ENCODE results near the gene RIPPLY3.

The RIPPLY3 gene

GRCh38 chr21:36968414-36968813 is 38.1 kb upstream of the RIPPLY3 start:
- Histone ChIP-seq H3K9me3 (ENCODE audit: insufficient read depth, low read depth, low read length) (no peaks in the 10 kb centered on the region), H3F3A (ENCODE audit: low read depth) (peaks cover 6% of the 10 kb centered on the region), H3K36me3 (ENCODE audit: insufficient read depth, low read length) (no peaks in the 10 kb centered on the region), H2AFZ (ENCODE audit: low read length) (no peak overlapping the region), H3K79me2 (ENCODE audit: insufficient read depth, low read length) (peaks cover 18% of the 10 kb centered on the region; the same call in 1 of the 2 replicates), H3K9me2 (replicated peaks; ENCODE audit: low read depth, low read length) (no peaks in the 10 kb centered on the region), H4K20me1 (ENCODE audit: insufficient read depth, low read length, poor library complexity, severe bottlenecking) (no peaks in the 10 kb centered on the region), H3K9ac (ENCODE audit: low read depth, low read length, poor library complexity, severe bottlenecking) (no peak overlapping the region), H3K4me3 (ENCODE audit: low read length, poor library complexity, severe bottlenecking) (no peak overlapping the region), H3K27me3 (ENCODE audit: insufficient read depth, low read length, poor library complexity, severe bottlenecking) (no peaks in the 10 kb centered on the region), H3K4me1 (ENCODE audit: insufficient read depth, low read length, poor library complexity, severe bottlenecking) (peaks cover 25% of the 10 kb centered on the region), H3K4me2 (ENCODE audit: low read depth, low read length, poor library complexity, severe bottlenecking) (no peak overlapping the region)
- TF ChIP-seq CTCF (conservative IDR thresholded peaks at IDR 0.05; ENCODE audit: low read length) (no peak), EZH2phosphoT487 (IDR thresholded peaks at IDR 0.05; ENCODE audit: borderline replicate concordance) (no peak)

- Histone ChIP-seq H3K4me3 (ENCODE audit: low read length, poor library complexity, severe bottlenecking) (no peak overlapping the region), H3K9ac (ENCODE audit: low read depth, low read length, poor library complexity, severe bottlenecking) (no peak overlapping the region), H3K27me3 (ENCODE audit: insufficient read depth, low read length, poor library complexity, severe bottlenecking) (no peaks in the 10 kb centered on the region), H3K9me3 (ENCODE audit: insufficient read depth, low read depth, low read length) (no peaks in the 10 kb centered on the region), H3K4me2 (ENCODE audit: low read depth, low read length, poor library complexity, severe bottlenecking) (no peak overlapping the region), H3K79me2 (ENCODE audit: insufficient read depth, low read length) (peaks cover 18% of the 10 kb centered on the region; the same call in 1 of the 2 replicates), H3F3A (ENCODE audit: low read depth) (peaks cover 6% of the 10 kb centered on the region), H3K36me3 (ENCODE audit: insufficient read depth, low read length) (no peaks in the 10 kb centered on the region), H3K4me1 (ENCODE audit: insufficient read depth, low read length, poor library complexity, severe bottlenecking) (peaks cover 25% of the 10 kb centered on the region), H3K9me2 (replicated peaks; ENCODE audit: low read depth, low read length) (no peaks in the 10 kb centered on the region), H2AFZ (ENCODE audit: low read length) (no peak overlapping the region), H4K20me1 (ENCODE audit: insufficient read depth, low read length, poor library complexity, severe bottlenecking) (no peaks in the 10 kb centered on the region)
- TF ChIP-seq EZH2phosphoT487 (IDR thresholded peaks at IDR 0.05; ENCODE audit: borderline replicate concordance) = no peak
- no peak for TF ChIP-seq CTCF (conservative IDR thresholded peaks at IDR 0.05; ENCODE audit: low read length)
Observed at GRCh38 chr21:36968976-36969375, 37.5 kb upstream of the RIPPLY3 start.

GRCh38 chr21:36973986-36974850 is 32.3 kb upstream of the RIPPLY3 start:
- H3K36me3 ChIP-seq (ENCODE audit: insufficient read depth, low read length) = no peaks in the 10 kb centered on the region
- no peaks in the 10 kb centered on the region for H4K20me1 ChIP-seq (ENCODE audit: insufficient read depth, low read length, poor library complexity, severe bottlenecking)
- H3K9me2 ChIP-seq (replicated peaks; ENCODE audit: low read depth, low read length) = no peaks in the 10 kb centered on the region
- no peaks in the 10 kb centered on the region for H3K9me3 ChIP-seq (ENCODE audit: insufficient read depth, low read depth, low read length)
- no peak overlapping the region for H3K4me3 ChIP-seq (ENCODE audit: low read length, poor library complexity, severe bottlenecking)
- H3K4me1 ChIP-seq (ENCODE audit: insufficient read depth, low read length, poor library complexity, severe bottlenecking) = peaks cover 7% of the 10 kb centered on the region
- H3K4me2 ChIP-seq (ENCODE audit: low read depth, low read length, poor library complexity, severe bottlenecking) = no peak overlapping the region
- no peaks in the 10 kb centered on the region for H3F3A ChIP-seq (ENCODE audit: low read depth)
- no peak for TF ChIP-seq EZH2phosphoT487 (IDR thresholded peaks at IDR 0.05; ENCODE audit: borderline replicate concordance)
- no peak for TF ChIP-seq CTCF (conservative IDR thresholded peaks at IDR 0.05; ENCODE audit: low read length)
- no peak overlapping the region for H3K9ac ChIP-seq (ENCODE audit: low read depth, low read length, poor library complexity, severe bottlenecking)
- no peaks in the 10 kb centered on the region for H3K27me3 ChIP-seq (ENCODE audit: insufficient read depth, low read length, poor library complexity, severe bottlenecking)
- H3K79me2 ChIP-seq (ENCODE audit: insufficient read depth, low read length) = no peaks in the 10 kb centered on the region
- no peak overlapping the region for H2AFZ ChIP-seq (ENCODE audit: low read length)

All from Loucy (cell line).